HT1080 (cell line): Measurements from ENCODE around the gene NID1. TPM values are rescaled to one million over a fixed set of nuclear protein-coding genes. Genes with fewer than 3 reads are reported as not detected.
"Not testable (repeated sequence)": the region's sequence is repeated elsewhere in the genome, so short reads cannot be mapped to it uniquely, and the experiment has no call there.

Experiments used
- DNase-seq: peaks from one replicate; pipeline ENCODE4 v3.0.0-alpha.2; 2015; ENCODE audit warnings: low read depth
- total RNA-seq: library from RNA; depleted of rRNA; stranded (reverse); fragments of >200 nt; shearing (Covaris generic); gene quantifications from 2 replicates; pipeline ENCODE4 v1.2.3, GENCODE V29; 2014

Gene NID1
- total RNA-seq, 1 experiment from 2014 or later = 17.5 TPM

DNA sequence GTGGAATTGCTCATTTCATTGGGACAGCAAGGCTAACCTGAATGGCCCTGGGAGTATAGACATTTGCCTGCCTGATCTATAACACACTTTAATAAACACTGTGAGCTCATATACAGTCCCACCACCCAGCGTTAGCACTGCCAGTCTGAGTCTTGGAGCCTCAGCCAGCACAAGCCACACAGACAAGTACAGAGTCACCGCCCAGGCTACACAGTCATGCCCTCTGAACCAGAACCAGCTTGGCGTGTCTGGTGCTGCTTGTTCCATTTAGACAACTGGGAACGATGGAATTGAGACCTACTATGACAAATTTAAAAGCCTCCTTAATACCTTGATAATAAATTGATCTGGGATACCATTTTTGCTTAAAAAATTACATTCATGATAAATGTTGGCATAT, 31.6 kb downstream of the NID1 start:
- no peak for DNase-seq

DNA sequence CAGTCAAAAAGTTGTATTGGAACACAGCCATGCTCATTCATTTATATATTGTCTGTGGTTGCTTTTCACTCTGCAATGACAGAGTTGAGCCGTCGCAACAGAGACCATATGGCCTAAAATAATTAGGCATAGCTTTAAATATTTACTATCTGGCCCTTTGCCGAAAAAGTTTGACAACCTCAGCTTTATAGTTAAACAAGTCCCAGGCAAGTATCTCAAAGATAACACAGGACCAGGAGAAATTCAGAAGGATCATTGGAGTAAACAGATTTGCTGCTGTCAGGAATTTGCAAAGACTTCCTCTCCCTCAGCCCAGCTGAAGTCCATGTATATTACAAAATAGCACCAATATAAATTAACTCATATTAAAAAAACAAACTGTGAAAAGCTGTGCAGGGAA, 34.4 kb downstream of the NID1 start:
- DNase-seq = no peak

DNA sequence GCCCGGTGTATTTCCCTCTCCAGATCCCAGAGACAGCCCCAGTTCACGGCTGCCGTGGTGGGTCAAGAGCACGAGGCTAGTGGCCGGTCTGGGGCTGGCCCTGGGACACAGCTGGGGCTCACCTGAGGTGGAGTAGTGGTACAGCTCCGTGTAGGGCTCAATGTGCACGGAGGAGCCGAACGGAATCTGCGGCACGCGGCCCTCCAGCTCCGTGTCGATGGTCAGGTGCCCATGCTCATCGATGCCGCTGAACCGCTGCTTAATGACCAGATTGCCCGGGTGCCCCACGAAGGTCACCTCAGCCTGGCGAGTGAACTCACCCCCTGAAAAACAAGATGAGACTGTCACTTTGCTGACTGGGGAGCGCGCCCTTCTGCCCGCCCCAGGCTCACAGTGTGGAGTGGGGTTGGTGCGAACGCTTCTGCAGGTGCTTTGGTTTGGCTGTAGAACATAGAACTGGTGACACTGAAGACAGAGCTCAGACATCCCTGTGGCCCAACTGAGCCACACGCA, 35.4 kb downstream of the NID1 start:
- no peak for DNase-seq

DNA sequence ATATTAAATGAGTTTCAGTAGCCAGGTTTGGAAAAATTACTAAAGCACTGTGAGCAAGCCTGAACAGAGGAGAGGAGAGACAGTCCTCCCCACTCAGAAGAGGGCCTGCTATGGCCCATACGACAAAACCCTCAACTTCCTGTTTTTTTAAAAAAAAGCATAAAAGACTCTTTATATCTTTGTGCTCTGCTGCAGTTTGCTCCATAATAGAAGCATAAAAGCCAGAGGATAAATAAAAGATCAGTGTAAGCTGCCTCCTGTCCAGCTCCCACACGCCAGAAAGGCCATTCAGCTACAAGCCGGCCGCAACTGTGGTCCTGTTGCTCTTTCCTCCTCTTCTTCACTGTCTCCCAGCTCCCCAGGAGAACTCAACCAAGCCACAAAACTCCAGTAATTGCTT, 37.8 kb downstream of the NID1 start:
- no peak for DNase-seq

DNA sequence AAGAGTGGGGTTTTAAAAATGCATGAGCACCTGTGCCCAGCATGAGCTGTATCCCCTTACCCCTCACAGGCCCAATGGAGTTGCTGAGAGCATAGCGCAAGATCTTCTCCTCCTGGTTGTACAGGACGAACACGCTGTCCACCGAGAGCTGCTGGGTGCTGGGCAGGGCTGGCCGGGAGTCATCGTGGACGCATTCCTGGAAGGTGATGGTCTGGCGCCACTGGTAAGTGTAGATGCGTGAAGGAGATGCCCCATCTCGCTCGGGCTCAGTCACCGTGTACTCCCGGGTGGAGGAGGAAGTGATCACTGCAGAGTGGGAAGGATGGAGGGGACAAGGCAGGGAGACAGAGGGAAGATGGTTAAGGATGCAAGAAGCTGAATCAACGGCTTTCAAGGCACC, 39.1 kb downstream of the NID1 start:
- DNase-seq = no peak

DNA sequence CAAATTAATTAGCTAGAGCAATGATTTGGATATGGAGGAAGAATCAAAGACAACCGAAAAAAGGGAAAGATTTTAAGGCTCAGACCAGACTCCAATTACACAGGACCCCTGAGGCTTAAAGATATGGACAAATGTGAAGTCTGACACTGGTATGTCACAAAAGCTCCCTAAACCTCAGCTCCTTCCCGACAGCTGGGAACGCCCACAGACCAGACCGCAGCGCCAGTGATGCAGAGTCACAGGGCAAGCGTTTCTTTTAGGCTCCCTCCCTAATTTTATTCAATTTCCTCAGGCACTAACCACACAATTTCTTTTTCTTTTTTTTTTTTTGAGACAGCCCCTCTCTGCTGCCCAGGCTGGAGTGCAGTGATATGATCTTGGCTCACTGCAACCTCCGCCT, 40.2 kb downstream of the NID1 start:
- DNase-seq = no peak

DNA sequence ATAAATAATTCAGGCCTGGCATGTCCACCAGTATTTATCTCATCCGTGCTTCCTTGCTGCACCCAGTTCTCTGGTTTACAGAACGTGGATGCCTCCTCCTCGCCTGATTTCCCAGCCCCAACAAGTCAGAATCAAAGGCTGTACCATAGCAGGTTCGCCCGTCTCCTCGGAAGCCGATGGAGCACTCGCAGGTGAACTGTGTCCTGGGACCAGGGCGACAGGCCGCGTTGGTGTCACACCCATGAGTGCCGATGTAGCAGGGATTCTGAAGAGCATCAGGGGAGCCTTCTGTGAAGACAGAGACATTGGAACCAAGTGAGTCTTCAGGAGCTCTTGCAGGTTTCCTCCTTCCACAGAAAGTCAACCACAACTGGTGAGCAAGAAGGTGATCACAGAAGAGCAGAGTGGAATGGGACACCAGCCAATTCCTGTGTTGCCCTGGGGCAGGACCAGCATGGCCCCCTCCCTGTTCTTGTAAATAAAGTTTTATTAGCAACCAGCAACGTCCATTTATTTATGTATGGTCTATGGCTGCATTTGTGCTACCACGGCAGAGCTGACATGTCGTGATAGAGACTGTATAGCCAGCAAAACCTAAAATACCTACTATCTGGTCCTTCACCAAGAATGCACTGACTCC, 40.8 kb downstream of the NID1 start:
- no peak for DNase-seq

DNA sequence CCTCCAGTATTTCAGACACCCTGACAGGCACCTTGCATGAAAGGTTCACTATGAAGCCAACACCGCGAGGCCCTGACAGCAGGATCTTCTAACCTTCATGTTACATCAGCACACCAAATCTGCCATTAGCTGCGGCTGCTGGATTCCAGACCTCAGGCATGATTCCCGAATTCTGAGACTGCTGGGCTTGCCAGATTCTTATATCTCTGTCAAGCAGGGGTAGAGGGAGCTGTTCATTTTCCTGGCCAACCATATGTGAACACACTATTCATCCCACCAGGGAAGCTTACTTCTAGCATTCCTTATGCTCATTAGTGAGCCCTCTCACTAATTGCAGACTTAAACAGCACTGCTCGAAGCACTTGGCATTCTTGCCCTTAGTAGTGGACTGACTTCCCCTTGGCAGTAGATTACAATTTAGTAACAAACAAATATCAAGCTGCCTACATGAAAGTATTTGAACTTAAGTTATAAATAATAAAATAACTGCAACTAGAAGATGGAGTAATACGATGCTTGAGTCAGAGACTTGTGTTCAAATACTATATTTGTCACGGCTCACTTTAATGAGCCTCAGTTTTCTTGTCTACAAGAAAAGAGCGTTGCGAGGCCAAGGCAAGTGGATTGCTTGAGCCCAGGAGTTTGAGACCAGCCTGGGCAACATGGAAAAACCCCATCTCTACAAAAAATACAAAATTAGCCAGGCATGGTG, 43.3 kb downstream of the NID1 start:
- DNase-seq = no peak

DNA sequence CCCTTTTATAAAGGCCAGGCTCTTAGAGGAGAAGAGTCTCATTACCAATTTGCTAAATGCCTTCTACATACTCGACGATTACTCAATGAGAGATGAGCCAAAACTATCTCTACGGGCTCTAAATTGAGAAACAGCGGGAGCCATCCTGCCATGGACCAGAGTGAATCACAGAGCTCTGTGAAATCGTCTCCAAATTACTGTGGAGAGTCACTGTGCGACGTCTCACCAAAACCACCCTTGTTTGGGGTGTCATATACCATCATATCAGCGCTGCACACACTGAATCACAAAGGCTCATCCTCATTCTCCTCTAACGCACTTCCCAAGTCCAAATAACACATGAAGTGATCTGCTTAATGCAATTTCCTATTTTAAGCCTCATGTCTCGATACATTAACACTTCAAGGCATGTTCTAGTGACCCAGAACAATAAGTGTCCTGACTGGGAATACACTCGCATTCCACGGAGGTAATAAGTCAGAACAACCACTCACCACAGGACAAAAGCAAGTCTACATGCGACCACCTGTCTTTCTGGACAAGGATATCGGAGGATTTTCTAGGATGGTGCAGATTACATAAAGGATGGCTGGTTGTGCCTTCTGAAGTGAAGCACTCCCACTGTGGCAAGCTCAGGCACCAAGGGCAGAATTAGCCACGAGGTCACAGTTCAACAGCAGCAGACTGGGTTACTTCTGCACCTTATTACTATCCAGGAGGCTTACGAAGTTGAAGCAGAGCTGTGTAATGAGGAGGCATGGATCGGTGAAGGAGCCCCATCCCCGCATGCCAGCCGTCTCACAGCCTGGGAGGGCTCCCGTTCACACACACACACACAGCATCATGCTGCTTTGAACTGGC, 44.3 kb downstream of the NID1 start:
- DNase-seq = no peak

DNA sequence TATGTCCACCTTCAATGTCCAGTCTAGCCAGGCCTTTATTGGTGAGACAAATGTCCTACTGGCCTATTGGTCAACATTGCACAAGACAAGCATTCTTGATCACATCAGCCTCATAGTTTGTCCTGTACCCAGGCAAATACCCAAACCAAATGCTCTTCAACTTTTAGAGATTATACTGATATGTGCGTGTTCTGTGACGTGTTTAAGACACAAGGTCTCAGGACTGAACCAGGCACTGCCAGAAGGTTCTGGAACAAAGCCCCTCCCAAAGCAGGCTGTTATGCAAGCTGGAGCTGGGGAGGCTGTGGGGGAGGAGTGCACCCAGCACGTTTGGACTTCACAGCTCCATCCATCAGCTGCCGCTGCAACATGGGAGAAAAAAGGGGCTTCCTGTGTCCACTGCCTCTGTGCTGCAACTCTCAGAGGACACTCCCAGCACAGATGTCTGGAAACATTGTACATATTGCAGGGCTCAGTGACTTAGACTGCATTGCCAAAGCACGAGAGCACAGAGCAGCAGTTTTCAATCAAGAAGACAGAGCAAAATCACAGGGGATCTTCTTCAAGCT, 45.9 kb downstream of the NID1 start:
- no peak for DNase-seq

DNA sequence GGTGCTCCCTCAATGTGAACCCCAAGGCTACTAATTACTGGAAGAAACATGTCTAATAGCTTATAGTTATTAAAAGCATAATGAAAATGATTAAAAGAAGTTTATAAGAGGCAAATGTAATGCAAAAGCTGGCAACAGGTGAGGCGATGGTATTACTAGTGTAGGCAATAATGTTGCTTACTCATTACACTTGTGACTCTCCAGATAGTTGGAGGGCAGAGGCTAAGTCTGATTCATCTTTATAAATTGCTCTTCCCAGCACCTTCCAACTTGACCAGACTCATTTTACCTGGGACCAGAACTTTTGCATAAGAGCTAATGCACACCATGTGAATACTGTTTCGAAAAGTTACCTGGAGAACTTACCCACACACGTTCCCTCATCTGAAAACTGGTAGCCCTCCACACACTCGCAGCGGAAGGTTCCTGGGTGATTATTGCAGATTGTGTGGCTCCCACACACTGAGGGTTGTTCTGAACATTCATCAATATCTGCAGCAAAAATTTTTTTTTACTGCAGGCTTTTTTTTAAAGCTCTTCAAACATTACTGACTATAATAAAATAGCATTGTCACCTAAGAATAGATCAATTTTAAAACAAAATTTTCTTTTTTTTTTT, 48.0 kb downstream of the NID1 start:
- DNase-seq = peak; percentile 53

DNA sequence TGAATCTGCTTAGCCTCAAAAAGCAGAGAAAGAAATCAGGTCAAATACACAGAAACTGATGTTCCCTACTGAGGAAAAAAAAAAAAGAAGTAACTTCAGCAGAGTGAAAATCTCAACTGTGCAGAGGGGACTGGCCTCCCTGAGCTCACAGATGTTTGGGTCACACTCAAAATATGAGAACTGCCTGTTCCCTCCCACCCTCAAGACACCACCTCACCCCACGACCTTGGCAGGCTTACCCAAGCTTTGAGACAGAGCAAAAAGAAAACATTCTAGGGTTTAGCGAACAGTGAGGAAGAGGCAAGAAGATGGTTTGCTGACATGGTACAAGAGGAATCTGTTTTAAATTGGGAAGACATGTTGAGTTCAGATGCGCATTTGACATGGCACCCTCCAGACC, 48.8 kb downstream of the NID1 start:
- DNase-seq = no peak

DNA sequence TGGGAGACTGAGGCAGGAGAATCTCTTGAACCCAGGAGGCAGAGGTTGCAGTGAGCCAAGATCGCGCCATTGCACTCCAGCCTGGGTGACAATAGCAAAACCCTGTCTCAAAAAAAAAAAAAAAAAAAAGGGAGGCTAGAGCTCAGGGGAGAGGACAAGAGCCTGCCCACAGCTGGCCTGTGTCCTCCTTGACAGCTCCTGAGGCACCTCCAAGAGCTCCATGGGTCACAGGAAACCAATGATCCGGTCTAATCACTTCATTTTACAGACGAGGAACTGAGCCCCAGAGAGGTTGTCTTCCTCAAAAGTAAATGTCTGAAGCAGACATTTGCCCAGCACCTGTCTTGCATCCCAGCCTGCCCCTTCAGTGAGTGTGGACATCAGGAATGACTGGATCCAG, 49.4 kb downstream of the NID1 start:
- DNase-seq = no peak

DNA sequence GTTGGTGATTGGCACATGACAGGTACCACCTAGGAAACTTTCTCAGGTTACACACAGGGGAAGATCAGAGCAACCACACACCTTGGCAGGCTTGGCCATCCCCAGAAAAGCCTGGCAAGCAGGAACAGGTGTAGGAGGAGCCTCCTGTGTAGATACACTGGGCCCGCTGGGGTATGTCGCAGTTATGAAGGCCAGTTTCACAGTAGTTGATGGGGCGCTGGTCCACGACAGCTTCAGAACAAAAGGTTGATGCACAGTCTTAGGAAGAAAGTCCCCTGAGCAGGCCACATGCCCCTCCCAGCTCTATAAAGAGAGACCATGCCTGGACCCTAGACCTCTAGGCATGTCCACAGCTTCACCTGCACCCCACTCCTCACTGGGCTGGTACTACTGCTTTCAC, 51.6 kb downstream of the NID1 start:
- DNase-seq = no peak

DNA sequence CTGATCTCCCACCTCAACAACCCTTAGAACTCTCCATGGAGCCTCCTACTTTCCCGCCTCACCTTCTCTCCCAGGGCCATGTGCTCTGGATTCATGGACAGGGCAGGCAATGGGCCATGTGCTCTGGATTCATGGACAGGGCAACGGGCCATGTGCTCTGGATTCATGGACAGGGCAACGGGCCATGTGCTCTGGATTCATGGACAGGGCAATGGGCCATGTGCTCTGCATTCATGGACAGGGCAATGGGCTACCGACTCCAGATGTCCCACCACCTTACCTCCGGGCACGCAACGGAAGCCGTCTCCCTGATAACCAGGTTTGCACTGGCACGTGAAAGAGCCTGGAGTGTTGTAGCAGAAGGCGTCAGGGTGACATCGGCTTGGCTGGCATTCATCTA, 53.2 kb downstream of the NID1 start:
- no peak for DNase-seq

DNA sequence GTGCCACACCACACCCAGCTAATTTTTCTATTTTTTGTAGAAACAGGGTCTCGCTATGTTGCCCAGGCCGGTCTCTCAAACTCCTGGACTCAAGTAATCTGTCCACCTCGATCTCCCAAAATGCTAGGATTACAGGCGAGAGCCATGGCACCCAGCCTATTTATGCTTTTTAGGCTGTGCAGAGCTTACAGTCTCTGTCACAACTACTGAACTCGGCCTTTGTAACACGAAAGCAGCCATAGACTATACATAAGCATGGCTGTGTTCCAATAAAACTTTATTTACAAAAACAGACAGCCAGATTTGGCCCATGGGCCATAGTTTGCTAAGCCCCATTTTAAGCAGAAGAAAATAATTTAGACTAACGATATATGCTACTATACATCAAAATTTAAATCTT, 54.4 kb downstream of the NID1 start:
- DNase-seq = no peak

DNA sequence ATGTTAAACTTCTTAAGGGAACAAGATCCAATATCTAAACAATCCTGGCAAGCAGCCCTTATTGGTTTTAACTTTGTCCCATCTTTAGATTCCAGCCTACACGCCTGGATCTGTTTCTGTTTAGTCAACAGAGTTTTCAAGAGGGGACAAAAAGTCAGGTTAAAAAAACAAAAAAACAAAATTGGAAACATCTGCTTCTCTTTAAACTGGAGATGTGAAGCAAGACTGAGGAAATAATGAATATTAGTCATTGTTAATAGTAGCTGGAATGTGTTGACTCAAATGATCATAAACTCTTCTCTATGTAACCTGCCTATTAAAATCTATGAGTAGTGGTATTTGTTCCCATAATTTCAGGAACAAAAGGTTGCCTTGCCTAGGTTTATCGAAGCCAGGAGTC, 55.0 kb downstream of the NID1 start:
- no peak for DNase-seq

DNA sequence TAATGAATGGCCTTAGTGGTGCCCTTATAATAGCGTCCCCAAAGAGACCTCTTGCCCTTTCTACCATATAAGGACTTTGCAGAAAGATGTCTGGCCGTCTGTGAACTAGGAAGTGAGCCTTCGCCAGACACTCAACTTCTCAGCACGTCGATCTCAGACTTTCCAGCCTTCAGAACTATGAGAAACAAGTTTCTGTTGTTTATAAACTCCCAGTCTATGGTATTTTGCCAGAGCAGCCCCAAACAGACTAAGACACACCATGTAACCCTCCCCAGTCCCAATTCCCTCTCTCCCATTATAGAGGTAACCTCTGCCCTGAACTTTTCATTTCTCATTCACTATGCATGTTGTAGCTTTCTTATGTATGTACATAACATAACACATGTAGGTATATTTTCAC, 55.7 kb downstream of the NID1 start:
- DNase-seq = no peak

DNA sequence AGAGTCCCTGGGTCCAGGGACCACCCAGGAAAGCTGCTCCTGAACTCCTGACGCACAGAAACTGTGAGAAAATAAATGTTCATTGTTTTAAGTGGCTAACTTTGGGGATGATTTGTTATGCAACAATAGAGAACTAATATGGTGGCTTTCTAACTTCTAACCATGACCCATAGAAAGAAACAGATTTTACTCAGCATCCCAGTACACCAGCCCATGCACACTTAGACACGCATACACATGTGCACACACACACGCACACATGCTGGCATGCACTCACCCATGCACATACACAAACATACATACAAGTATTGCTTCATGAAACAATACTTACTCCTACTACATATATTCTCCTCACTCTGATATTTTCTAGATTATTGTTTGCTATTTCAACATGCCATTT, 57.1 kb downstream of the NID1 start:
- DNase-seq = no peak

DNA sequence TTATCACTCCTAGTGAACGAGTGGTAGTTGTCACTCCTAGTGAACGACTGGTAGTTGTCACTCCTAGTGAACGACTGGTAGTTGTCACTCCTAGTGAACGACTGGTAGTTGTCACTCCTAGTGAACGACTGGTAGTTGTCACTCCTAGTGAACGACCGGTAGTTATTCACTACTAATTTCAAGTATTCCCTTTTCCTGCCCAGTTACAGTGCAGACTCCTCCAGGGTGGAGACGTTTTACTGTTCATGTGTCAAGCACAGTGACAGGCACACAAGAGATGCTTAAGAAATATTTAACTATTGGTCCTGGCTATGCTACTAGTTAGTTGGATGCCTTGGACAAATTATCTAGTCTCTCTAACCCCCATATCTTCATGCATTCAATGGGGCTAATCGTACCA, 61.8 kb downstream of the NID1 start:
- DNase-seq = not testable (repeated sequence)

DNA sequence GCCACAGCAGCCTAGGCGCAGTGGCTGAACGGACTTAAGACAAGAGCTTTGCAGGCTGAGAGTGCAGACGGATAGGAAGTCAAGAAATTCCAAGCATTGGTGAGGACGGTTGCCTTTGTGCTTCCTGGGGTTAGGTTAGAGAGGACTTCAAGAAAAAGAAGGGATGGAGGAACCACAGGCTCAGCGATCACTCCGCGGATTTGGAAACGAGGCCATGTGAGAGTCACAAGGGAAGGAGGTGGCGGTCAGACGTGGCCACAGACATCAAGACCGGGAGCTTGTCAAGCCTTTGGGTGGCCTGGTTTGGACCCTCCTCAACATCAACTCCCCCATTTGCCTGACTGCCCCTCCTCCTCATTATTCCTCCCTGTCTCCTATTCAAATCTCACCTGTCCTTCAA, 62.3 kb downstream of the NID1 start:
- DNase-seq = no peak

DNA sequence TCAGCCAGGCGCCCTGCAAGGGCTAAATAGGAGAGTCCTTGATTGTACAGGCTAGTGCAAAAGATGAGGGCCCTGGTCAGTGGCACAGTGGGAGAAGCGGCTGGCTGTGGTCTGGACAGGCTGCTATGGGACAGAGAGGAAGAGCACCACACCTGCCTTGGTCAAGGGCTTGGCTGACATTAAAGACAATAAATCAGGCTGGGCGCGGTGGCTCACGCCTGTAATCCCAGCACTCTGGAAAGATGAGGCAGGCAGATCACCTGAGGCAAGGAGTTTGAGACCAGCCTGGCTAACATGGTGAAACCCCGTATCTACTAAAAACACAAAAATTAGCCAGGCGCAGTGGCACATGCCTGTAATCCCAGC, 62.9 kb downstream of the NID1 start:
- DNase-seq = no peak
